B cell (primary cell): ENCODE data around the gene GNA14. TPM values are rescaled to one million over a fixed set of nuclear protein-coding genes. Genes with fewer than 3 reads are reported as not detected.
"Not testable (repeated sequence)": the region's sequence is repeated elsewhere in the genome, so short reads cannot be mapped to it uniquely, and the experiment has no call there.

Source experiments
- ATAC-seq: fragments of 200-7000 bp; cut with Tn5 transposase; one replicate; pipeline ENCODE4 v1.10.0; 2021; ENCODE audit warnings: low read depth, mild to moderate bottlenecking, moderate number of reproducible peaks, moderate library complexity
- CTCF ChIA-PET: fragments of 350-600 bp; sonication (Branson Sonifier 250); formaldehyde crosslinking; loops from one replicate; lab custom pipeline; 2021; ENCODE audit warnings: antibody characterized with exemption, inconsistent platforms; lab: Charles Lee
- POLR2A ChIA-PET: fragments of 350-600 bp; sonication (Branson Sonifier 250); formaldehyde crosslinking; loops from one replicate; lab custom pipeline; 2021; ENCODE audit warnings: antibody characterized with exemption; lab: Charles Lee
- DNase-seq: peaks from one replicate; pipeline ENCODE4 v3.0.0; 2013
- H2AFZ ChIP-seq: 2 replicates; pipeline ENCODE4 v1.6.1; 2012; ENCODE audit warnings: mild to moderate bottlenecking, low read depth, low read length; ENCODE audit not compliant: insufficient read depth, poor library complexity, severe bottlenecking
- H3K27ac ChIP-seq, 2 donors: 1 replicate in 1 of 2; 2 replicates in 1 of 2; pipeline ENCODE4 v1.5.1; 2012 to 2013; ENCODE audit warnings: low read length in 2 of 2, mild to moderate bottlenecking in 2 of 2, moderate library complexity in 1 of 2
- H3K27me3 ChIP-seq, 4 experiments: fragments of 200-600 bp in 1 of 4; sonication (generic) in 1 of 4; replicated peaks in 1 of 4; 1 replicate in 2 of 4; 2 replicates in 2 of 4; pipeline versions ENCODE4 v1.6.1 to v1.7.0; 2013 to 2016; ENCODE audit warnings: low read length in 3 of 4, mild to moderate bottlenecking in 2 of 4, mixed read lengths in 1 of 4, moderate library complexity in 1 of 4; ENCODE audit not compliant: insufficient read depth in 4 of 4, control insufficient read depth in 3 of 4; ENCODE audit errors: control extremely low read depth in 1 of 4
- H3K36me3 ChIP-seq, 2 experiments: replicated peaks in 1 of 2; 1 replicate in 1 of 2; 2 replicates in 1 of 2; pipeline versions ENCODE4 v1.6.1 to v1.7.1; 2013; ENCODE audit warnings: low read length in 1 of 2; ENCODE audit not compliant: insufficient read depth in 2 of 2, control insufficient read depth in 1 of 2; ENCODE audit errors: control extremely low read depth in 1 of 2, extremely low read depth in 1 of 2
- H3K4me1 ChIP-seq, 2 donors: fragments of 200-600 bp in 1 of 2; sonication (generic) in 1 of 2; 1 replicate in 1 of 2; 2 replicates in 1 of 2; pipeline versions ENCODE4 v1.5.1 to v1.6.1; 2013 to 2017; ENCODE audit warnings: low read length in 2 of 2; ENCODE audit not compliant: control insufficient read depth in 2 of 2, insufficient read depth in 2 of 2
- H3K4me2 ChIP-seq: replicated peaks from 2 replicates; pipeline ENCODE3; 2012; ENCODE audit warnings: mild to moderate bottlenecking, low read depth, low read length; ENCODE audit not compliant: poor library complexity, severe bottlenecking
- H3K4me3 ChIP-seq, 5 experiments: fragments of 200-600 bp in 1 of 5; sonication (generic) in 1 of 5; 1 replicate in 3 of 5; 2 replicates in 2 of 5; pipeline versions ENCODE4 v1.5.1 to v1.7.0; 2011 to 2016; ENCODE audit warnings: low read length in 4 of 5, mild to moderate bottlenecking in 4 of 5, low read depth in 2 of 5, control low read depth in 1 of 5, moderate library complexity in 1 of 5; ENCODE audit not compliant: insufficient read depth in 1 of 5; ENCODE audit errors: control extremely low read depth in 1 of 5, extremely low read depth in 1 of 5
- H3K79me2 ChIP-seq: fragments of 200-600 bp; sonication (generic); one replicate; pipeline ENCODE4 v1.6.0; 2016; ENCODE audit warnings: low read length; ENCODE audit not compliant: control insufficient read depth, insufficient read depth
- H3K9ac ChIP-seq: fragments of 200-600 bp; sonication (generic); 2 replicates; pipeline ENCODE4 v1.6.1; 2017; ENCODE audit warnings: mild to moderate bottlenecking, low read length, moderate library complexity
- H3K9me3 ChIP-seq, 3 donors: one replicate each; pipeline versions ENCODE4 v1.6.1 to v1.7.1; 2013; ENCODE audit warnings: low read length in 2 of 3; ENCODE audit not compliant: control insufficient read depth in 2 of 3, insufficient read depth in 1 of 3; ENCODE audit errors: control extremely low read depth in 1 of 3
- H4K20me1 ChIP-seq: 2 replicates; pipeline ENCODE4 v1.6.0; 2012; ENCODE audit warnings: mild to moderate bottlenecking, low read length; ENCODE audit not compliant: insufficient read depth, control insufficient read depth, poor library complexity, severe bottlenecking
- H3K27ac Mint-ChIP-seq: one replicate; pipeline ENCODE4 v1.8.0; 2021; ENCODE audit warnings: mixed read lengths
- H3K27me3 Mint-ChIP-seq: one replicate; pipeline ENCODE4 v1.8.0; 2021; ENCODE audit warnings: mixed read lengths
- H3K4me1 Mint-ChIP-seq: one replicate; pipeline ENCODE4 v1.8.0; 2021; ENCODE audit warnings: mixed read lengths
- H3K4me3 Mint-ChIP-seq: one replicate; pipeline ENCODE4 v1.8.0; 2021; ENCODE audit warnings: mixed read lengths
- H3K9me3 Mint-ChIP-seq: one replicate; pipeline ENCODE4 v1.8.0; 2022; ENCODE audit warnings: mixed read lengths; ENCODE audit not compliant: insufficient read depth
- EZH2 ChIP-seq: IDR thresholded peaks from 2 replicates; pipeline ENCODE4 v1.6.1; 2012; ENCODE audit warnings: borderline replicate concordance, low read depth, mild to moderate bottlenecking, moderate library complexity, low read length; ENCODE audit not compliant: insufficient read depth, poor library complexity, severe bottlenecking
- WGBS: methylation state at CpG from one replicate; pipeline ENCODE4 v1.1.5; 2013; ENCODE audit warnings: missing lambda C conversion rate; ENCODE audit not compliant: insufficient coverage; 5-methylcytosine and 5-hydroxymethylcytosine counted together
- intact Hi-C: fragments of 100-400 bp; cut with micrococcal nuclease; formaldehyde crosslinking; loops from one replicate; pipeline ENCODE4 v1.10.0; 2022
- polyA plus RNA-seq: library from polyadenylated mRNA; depleted of rRNA; stranded (reverse); fragments of >200 nt; gene quantifications from 2 replicates; pipeline ENCODE4 v1.2.3, GENCODE V29; 2012
- total RNA-seq, 2 donors: library from RNA; stranded (reverse); fragments of 120-200 nt in 1 of 2; gene quantifications; 1 replicate in 1 of 2; 2 replicates in 1 of 2; pipeline versions ENCODE4 v1.2.3 to v1.2.4, GENCODE V29; 2013 to 2022
- TF ChIP-seq, protein P1 (sequence below): fragments of 200-600 bp; IDR thresholded peaks from one replicate; pipeline ENCODE4 v1.8.0; 2022; ENCODE audit warnings: antibody characterized with exemption, mild to moderate bottlenecking

Gene GNA14
- total and polyA plus RNA-seq, 2 donors (not counting 1 experiment from before 2014, with no cell fraction given): not detected

DNA sequence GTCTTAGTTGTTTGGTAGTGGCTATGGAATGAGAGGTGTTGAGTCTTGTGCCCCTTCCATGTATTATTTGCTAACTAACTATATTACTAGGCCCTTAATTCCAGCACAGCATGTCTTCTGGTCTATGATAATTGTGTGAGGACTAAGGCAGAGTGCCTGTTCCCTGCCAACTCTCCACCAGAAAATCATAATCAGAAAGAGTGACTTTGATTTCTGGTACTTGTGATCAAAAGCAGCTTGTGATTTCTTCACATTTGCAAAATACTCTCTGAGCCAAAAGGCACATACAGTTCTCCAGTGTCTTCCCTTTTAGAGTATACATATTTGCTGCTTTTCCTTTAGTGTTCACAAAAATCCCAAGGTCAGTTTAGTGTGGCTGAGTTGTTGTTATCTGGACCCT is 229.9 kb downstream of the GNA14 start:
- ChIA-PET CTCF (no interaction called here), POLR2A (no interaction called here)
- H3K4me1 Mint-ChIP-seq: no peaks in the 10 kb centered on the region
- no peak overlapping the region for H3K4me3 Mint-ChIP-seq
- TF ChIP-seq, protein P1, sequence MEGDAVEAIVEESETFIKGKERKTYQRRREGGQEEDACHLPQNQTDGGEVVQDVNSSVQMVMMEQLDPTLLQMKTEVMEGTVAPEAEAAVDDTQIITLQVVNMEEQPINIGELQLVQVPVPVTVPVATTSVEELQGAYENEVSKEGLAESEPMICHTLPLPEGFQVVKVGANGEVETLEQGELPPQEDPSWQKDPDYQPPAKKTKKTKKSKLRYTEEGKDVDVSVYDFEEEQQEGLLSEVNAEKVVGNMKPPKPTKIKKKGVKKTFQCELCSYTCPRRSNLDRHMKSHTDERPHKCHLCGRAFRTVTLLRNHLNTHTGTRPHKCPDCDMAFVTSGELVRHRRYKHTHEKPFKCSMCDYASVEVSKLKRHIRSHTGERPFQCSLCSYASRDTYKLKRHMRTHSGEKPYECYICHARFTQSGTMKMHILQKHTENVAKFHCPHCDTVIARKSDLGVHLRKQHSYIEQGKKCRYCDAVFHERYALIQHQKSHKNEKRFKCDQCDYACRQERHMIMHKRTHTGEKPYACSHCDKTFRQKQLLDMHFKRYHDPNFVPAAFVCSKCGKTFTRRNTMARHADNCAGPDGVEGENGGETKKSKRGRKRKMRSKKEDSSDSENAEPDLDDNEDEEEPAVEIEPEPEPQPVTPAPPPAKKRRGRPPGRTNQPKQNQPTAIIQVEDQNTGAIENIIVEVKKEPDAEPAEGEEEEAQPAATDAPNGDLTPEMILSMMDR: no peak
- no peak for TF ChIP-seq EZH2
- Histone ChIP-seq H3K4me2 (no peak overlapping the region), H3K9ac (no peak overlapping the region), H3K9me3 (no peaks in the 10 kb centered on the region), H3K4me1 (no peaks in the 10 kb centered on the region), H3K27ac (no peak overlapping the region), H4K20me1 (no peaks in the 10 kb centered on the region), H3K4me3 (no peak overlapping the region), H3K36me3 (no peaks in the 10 kb centered on the region), H3K27me3 (no peaks in the 10 kb centered on the region), H2AFZ (no peak overlapping the region), H3K79me2 (no peaks in the 10 kb centered on the region)
- DNase-seq: no peak
- no peaks in the 10 kb centered on the region for H3K9me3 Mint-ChIP-seq
- ATAC-seq: no peak
- H3K27ac Mint-ChIP-seq: no peak overlapping the region
- no peaks in the 10 kb centered on the region for H3K27me3 Mint-ChIP-seq
- intact Hi-C loops: no loop called here

DNA sequence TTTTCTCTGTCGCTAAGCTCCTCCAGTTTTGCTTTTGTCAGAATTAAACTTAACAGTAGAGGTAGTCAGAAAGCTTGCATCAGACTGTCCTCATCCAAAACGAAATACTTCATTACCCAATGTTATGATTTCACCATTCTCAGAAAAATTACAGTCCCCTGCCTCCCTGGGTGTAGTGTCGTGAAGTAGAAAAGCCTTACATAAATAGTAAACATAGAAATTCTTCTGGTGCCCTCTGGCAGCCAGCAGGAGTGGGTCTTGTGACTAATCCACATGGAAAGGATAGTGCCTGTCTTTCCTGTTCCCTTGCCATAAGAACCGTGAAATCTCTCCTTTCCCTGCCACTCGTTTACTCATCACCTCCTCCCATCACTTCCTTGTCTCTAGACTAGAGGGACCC is 230.6 kb downstream of the GNA14 start:
- H3K9me3 Mint-ChIP-seq: no peaks in the 10 kb centered on the region
- DNase-seq (no peak), ATAC-seq (no peak)
- Histone ChIP-seq H3K9me3 (no peaks in the 10 kb centered on the region), H3K36me3 (no peaks in the 10 kb centered on the region), H3K4me3 (no peak overlapping the region), H4K20me1 (no peaks in the 10 kb centered on the region), H3K79me2 (no peaks in the 10 kb centered on the region), H3K27ac (no peak overlapping the region), H3K9ac (no peak overlapping the region), H3K4me2 (no peak overlapping the region), H2AFZ (no peak overlapping the region), H3K27me3 (no peaks in the 10 kb centered on the region), H3K4me1 (no peaks in the 10 kb centered on the region)
- H3K4me3 Mint-ChIP-seq: no peak overlapping the region
- no peaks in the 10 kb centered on the region for H3K4me1 Mint-ChIP-seq
- H3K27me3 Mint-ChIP-seq: no peaks in the 10 kb centered on the region
- ChIA-PET CTCF (interaction anchor here (1.0 kb wide), 1 partner anchor 26 kb away, joined by 3 read pairs; no protein-coding TSS in a partner anchor), POLR2A (no interaction called here)
- no CpG with 5 or more reads among the region's 5 CpGs for WGBS
- no peak overlapping the region for H3K27ac Mint-ChIP-seq
- intact Hi-C loops: no loop called here
- TF ChIP-seq, protein P1: no peak
- TF ChIP-seq EZH2: no peak

GRCh38 chr9:77408521-77408920 is 239.6 kb downstream of the GNA14 start:
- H3K4me3 Mint-ChIP-seq, POLR2A ChIA-PET, ATAC-seq: not testable (repeated sequence)

More at GRCh38 chr9:77408521-77408920, 239.6 kb downstream of the GNA14 start:
- DNase-seq, CTCF ChIA-PET, H3K9me3 ChIP-seq, H4K20me1 ChIP-seq, H3K4me1 Mint-ChIP-seq, H3K4me2 ChIP-seq, H3K9me3 Mint-ChIP-seq, H3K9ac ChIP-seq, H2AFZ ChIP-seq, H3K4me3 ChIP-seq, intact Hi-C loops, H3K36me3 ChIP-seq, H3K4me1 ChIP-seq, H3K79me2 ChIP-seq, H3K27me3 ChIP-seq, H3K27ac Mint-ChIP-seq, H3K27me3 Mint-ChIP-seq, H3K27ac ChIP-seq: not testable (repeated sequence)
- 91% methylated on average over 7 of the region's 9 CpGs for WGBS
